OCI-LY1 (cell line): Measurements from ENCODE around the gene USH1C.

ENCODE experiments used
- H2AFZ ChIP-seq: fragments of 200-600 bp; sonication (generic), shearing (Covaris generic); 2 replicates; pipeline ENCODE4 v1.6.0; 2014; ENCODE audit warnings: antibody characterized with exemption, mild to moderate bottlenecking, low read length
- H3F3A ChIP-seq: fragments of 200-600 bp; sonication (generic), shearing (Covaris generic); 2 replicates; pipeline ENCODE4 v1.6.0; 2014; ENCODE audit warnings: mild to moderate bottlenecking, antibody characterized with exemption, low read length, moderate library complexity; ENCODE audit not compliant: insufficient read depth
- H3K27ac ChIP-seq: fragments of 200-600 bp; sonication (generic); 2 replicates; pipeline ENCODE4 v1.5.1; 2014; ENCODE audit warnings: low read length, mixed run types, mild to moderate bottlenecking, low read depth; ENCODE audit not compliant: poor library complexity, severe bottlenecking
- H3K27me3 ChIP-seq: fragments of 200-600 bp; sonication (generic); 2 replicates; pipeline ENCODE4 v1.6.0; 2014; ENCODE audit warnings: antibody characterized with exemption, mild to moderate bottlenecking, low read length, moderate library complexity; ENCODE audit not compliant: insufficient read depth
- H3K36me3 ChIP-seq: fragments of 200-600 bp; sonication (generic); 2 replicates; pipeline ENCODE4 v1.6.1; 2014; ENCODE audit warnings: mild to moderate bottlenecking, antibody characterized with exemption, low read length, moderate library complexity, mixed read lengths; ENCODE audit not compliant: insufficient read depth
- H3K4me1 ChIP-seq: fragments of 200-600 bp; sonication (generic); 2 replicates; pipeline ENCODE4 v1.5.1; 2014; ENCODE audit warnings: mild to moderate bottlenecking, low read length, moderate library complexity; ENCODE audit not compliant: insufficient read depth, severe bottlenecking
- H3K4me2 ChIP-seq: fragments of 200-600 bp; sonication (generic), shearing (Covaris generic); 2 replicates; pipeline ENCODE4 v1.6.1; 2014; ENCODE audit warnings: low read length
- H3K4me3 ChIP-seq: fragments of 200-600 bp; sonication (generic); 2 replicates; pipeline ENCODE4 v1.5.1; 2014; ENCODE audit warnings: low read length, low read depth, mild to moderate bottlenecking, mixed read lengths; ENCODE audit not compliant: poor library complexity, severe bottlenecking
- H3K79me2 ChIP-seq: fragments of 200-600 bp; shearing (Covaris generic); 2 replicates; pipeline ENCODE4 v1.6.1; 2016; ENCODE audit warnings: mixed run types, low read length, mixed read lengths; ENCODE audit not compliant: insufficient read depth
- H3K9ac ChIP-seq: fragments of 200-600 bp; sonication (generic), shearing (Covaris generic); 2 replicates; pipeline ENCODE4 v1.6.1; 2014; ENCODE audit warnings: mild to moderate bottlenecking, low read length, mixed read lengths
- H3K9me2 ChIP-seq: fragments of 200-600 bp; sonication (generic), shearing (Covaris generic); 2 replicates; pipeline ENCODE4 v1.6.1; 2014; ENCODE audit warnings: low read depth, mild to moderate bottlenecking, low read length, mixed read lengths
- H3K9me3 ChIP-seq: fragments of 200-600 bp; shearing (Covaris generic); 2 replicates; pipeline ENCODE4 v1.6.1; 2014; ENCODE audit warnings: low read length, mixed read lengths
- H4K20me1 ChIP-seq: fragments of 200-600 bp; sonication (generic), shearing (Covaris generic); 2 replicates; pipeline ENCODE4 v1.6.0; 2016; ENCODE audit warnings: mild to moderate bottlenecking, low read length; ENCODE audit not compliant: insufficient read depth
- EZH2 ChIP-seq: fragments of 200-600 bp; sonication (generic), shearing (Covaris generic); IDR thresholded peaks from 2 replicates; pipeline ENCODE4 v1.8.0; 2017; ENCODE audit warnings: borderline replicate concordance, mixed run types, mild to moderate bottlenecking, antibody characterized with exemption, low read length, moderate library complexity, mixed read lengths
- TF ChIP-seq, protein P1 (sequence below): fragments of 200-600 bp; sonication (generic), shearing (Covaris generic); IDR thresholded peaks from 2 replicates; pipeline ENCODE4 v1.5.1; 2017; ENCODE audit warnings: mild to moderate bottlenecking, antibody characterized with exemption, low read length, moderate library complexity, mixed read lengths

The USH1C gene

GRCh38 chr11:17478070-17478469, 66.1 kb downstream of the USH1C start:
- H3K79me2 ChIP-seq, result no peaks in the 10 kb centered on the region
- H3F3A ChIP-seq, result no peaks in the 10 kb centered on the region
- no peak overlapping the region for H3K4me2 ChIP-seq
- no peak overlapping the region for H3K27ac ChIP-seq
- H3K36me3 ChIP-seq, result no peaks in the 10 kb centered on the region
- no peaks in the 10 kb centered on the region for H3K9me3 ChIP-seq
- no peak for TF ChIP-seq EZH2
- TF ChIP-seq, protein P1, sequence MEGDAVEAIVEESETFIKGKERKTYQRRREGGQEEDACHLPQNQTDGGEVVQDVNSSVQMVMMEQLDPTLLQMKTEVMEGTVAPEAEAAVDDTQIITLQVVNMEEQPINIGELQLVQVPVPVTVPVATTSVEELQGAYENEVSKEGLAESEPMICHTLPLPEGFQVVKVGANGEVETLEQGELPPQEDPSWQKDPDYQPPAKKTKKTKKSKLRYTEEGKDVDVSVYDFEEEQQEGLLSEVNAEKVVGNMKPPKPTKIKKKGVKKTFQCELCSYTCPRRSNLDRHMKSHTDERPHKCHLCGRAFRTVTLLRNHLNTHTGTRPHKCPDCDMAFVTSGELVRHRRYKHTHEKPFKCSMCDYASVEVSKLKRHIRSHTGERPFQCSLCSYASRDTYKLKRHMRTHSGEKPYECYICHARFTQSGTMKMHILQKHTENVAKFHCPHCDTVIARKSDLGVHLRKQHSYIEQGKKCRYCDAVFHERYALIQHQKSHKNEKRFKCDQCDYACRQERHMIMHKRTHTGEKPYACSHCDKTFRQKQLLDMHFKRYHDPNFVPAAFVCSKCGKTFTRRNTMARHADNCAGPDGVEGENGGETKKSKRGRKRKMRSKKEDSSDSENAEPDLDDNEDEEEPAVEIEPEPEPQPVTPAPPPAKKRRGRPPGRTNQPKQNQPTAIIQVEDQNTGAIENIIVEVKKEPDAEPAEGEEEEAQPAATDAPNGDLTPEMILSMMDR, result no peak
- H3K27me3 ChIP-seq, result no peaks in the 10 kb centered on the region
- H3K9ac ChIP-seq, result no peak overlapping the region
- no peaks in the 10 kb centered on the region for H3K9me2 ChIP-seq
- no peaks in the 10 kb centered on the region for H4K20me1 ChIP-seq
- H2AFZ ChIP-seq, result no peak overlapping the region
- no peaks in the 10 kb centered on the region for H3K4me1 ChIP-seq
- H3K4me3 ChIP-seq, result no peak overlapping the region

GRCh38 chr11:17477361-17477760, 66.9 kb downstream of the USH1C start:
- H3K9me2 ChIP-seq, result no peaks in the 10 kb centered on the region
- H3K79me2 ChIP-seq, result no peaks in the 10 kb centered on the region
- no peak overlapping the region for H3K27ac ChIP-seq
- H3K9me3 ChIP-seq, result no peaks in the 10 kb centered on the region
- no peak overlapping the region for H3K4me2 ChIP-seq
- H2AFZ ChIP-seq, result no peak overlapping the region
- H3K4me3 ChIP-seq, result no peak overlapping the region
- H3K36me3 ChIP-seq, result no peaks in the 10 kb centered on the region
- TF ChIP-seq, protein P1, result no peak
- no peak for TF ChIP-seq EZH2
- no peaks in the 10 kb centered on the region for H4K20me1 ChIP-seq
- no peak overlapping the region for H3K9ac ChIP-seq
- H3K27me3 ChIP-seq, result no peaks in the 10 kb centered on the region
- no peaks in the 10 kb centered on the region for H3F3A ChIP-seq
- H3K4me1 ChIP-seq, result no peaks in the 10 kb centered on the region

DNA sequence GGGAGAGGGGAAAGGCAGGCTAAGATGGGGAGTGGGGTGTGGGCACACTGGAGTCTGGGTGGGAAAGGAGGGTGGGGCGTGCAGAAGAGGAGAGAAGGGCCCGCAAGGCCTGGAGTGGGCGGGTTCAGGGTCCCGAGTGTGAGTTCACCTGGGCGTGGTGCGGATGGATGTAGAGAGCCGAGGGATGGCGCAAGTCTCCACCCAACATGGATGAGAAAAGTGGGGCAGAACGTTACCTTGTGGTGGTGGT, 67.2 kb downstream of the USH1C start:
- H3K36me3 ChIP-seq, result no peaks in the 10 kb centered on the region
- no peak overlapping the region for H2AFZ ChIP-seq
- no peak overlapping the region for H3K27ac ChIP-seq
- TF ChIP-seq, protein P1, result no peak
- TF ChIP-seq EZH2, result no peak
- H4K20me1 ChIP-seq, result no peaks in the 10 kb centered on the region
- H3K27me3 ChIP-seq, result no peaks in the 10 kb centered on the region
- H3K9me3 ChIP-seq, result no peaks in the 10 kb centered on the region
- no peaks in the 10 kb centered on the region for H3K79me2 ChIP-seq
- H3F3A ChIP-seq, result no peaks in the 10 kb centered on the region
- no peak overlapping the region for H3K4me3 ChIP-seq
- no peak overlapping the region for H3K4me2 ChIP-seq
- no peak overlapping the region for H3K9ac ChIP-seq
- H3K9me2 ChIP-seq, result no peaks in the 10 kb centered on the region
- H3K4me1 ChIP-seq, result no peaks in the 10 kb centered on the region
